GM23338 (cell line): ENCODE results near the gene RGL3.

Experiments
- CREB1 ChIP-seq: fragments of 250-450 bp; sonication (Bioruptor Pico); IDR thresholded peaks from 2 replicates; pipeline ENCODE4 v1.5.0; 2020; ENCODE audit warnings: low read depth, mild to moderate bottlenecking, moderate library complexity
- ETS1 ChIP-seq: IDR thresholded peaks from 2 replicates; pipeline ENCODE4 v1.6.1; 2016; ENCODE audit warnings: antibody characterized with exemption
- EZH2 ChIP-seq: fragments of 200-600 bp; sonication (generic); IDR thresholded peaks from one replicate; pipeline ENCODE4 v1.8.0; 2017; ENCODE audit warnings: antibody characterized with exemption, mild to moderate bottlenecking, low read depth; ENCODE audit not compliant: unreplicated experiment
- EZH2phosphoT487 ChIP-seq: fragments of 200-600 bp; sonication (generic); IDR thresholded peaks from one replicate; pipeline ENCODE4 v1.8.1; 2018; ENCODE audit warnings: antibody characterized with exemption; ENCODE audit not compliant: unreplicated experiment
- POLR2AphosphoS5 ChIP-seq: IDR thresholded peaks from 2 replicates; pipeline ENCODE4 v1.6.1; 2016; ENCODE audit warnings: antibody characterized with exemption, low read depth
- ZNF114 ChIP-seq: fragments of 250-450 bp; sonication (Bioruptor Pico); IDR thresholded peaks from 2 replicates; pipeline ENCODE4 v1.5.0; 2020; ENCODE audit warnings: mild to moderate bottlenecking, moderate library complexity
- TF ChIP-seq, protein P1 (sequence below), 2 experiments: fragments of 200-600 bp in 1 of 2; sonication (generic) in 1 of 2; conservative IDR thresholded peaks; 2 replicates each; pipeline versions ENCODE4 v1.5.1 to v1.6.1; 2016 to 2017; ENCODE audit warnings: antibody characterized with exemption in 2 of 2, low read depth in 2 of 2, mild to moderate bottlenecking in 2 of 2, moderate library complexity in 1 of 2
- TF ChIP-seq, protein P2 (sequence below): IDR thresholded peaks from one replicate; pipeline ENCODE4 v1.6.1; 2018; ENCODE audit warnings: antibody characterized with exemption; ENCODE audit not compliant: unreplicated experiment

DNA sequence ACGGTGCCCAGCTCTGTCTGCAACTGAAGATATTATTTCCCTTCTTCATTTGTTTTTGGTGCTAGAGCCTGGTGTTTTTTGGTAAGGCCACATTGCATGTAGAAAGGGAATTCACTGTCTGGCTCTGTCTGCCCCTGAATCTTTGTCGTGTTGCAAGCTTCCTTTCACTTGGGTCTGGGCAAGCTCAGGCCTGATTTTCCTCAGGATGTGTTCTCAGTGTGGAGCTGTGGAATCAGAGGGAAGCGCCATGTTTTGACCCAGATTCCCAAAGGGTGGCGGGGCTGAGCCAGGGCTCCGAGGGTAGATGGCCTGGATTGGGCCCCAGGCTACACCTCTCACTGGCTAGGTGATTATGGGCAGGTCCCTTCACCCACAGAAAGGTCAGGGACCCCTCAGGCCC is 24.9 kb upstream of the RGL3 start:
- TF ChIP-seq EZH2phosphoT487 (no peak), CREB1 (CRISPR knock-in tag) (no peak), EZH2 (no peak), ZNF114 (CRISPR knock-in tag) (no peak), POLR2AphosphoS5 (no peak), ETS1 (no peak)
- TF ChIP-seq, protein P1, sequence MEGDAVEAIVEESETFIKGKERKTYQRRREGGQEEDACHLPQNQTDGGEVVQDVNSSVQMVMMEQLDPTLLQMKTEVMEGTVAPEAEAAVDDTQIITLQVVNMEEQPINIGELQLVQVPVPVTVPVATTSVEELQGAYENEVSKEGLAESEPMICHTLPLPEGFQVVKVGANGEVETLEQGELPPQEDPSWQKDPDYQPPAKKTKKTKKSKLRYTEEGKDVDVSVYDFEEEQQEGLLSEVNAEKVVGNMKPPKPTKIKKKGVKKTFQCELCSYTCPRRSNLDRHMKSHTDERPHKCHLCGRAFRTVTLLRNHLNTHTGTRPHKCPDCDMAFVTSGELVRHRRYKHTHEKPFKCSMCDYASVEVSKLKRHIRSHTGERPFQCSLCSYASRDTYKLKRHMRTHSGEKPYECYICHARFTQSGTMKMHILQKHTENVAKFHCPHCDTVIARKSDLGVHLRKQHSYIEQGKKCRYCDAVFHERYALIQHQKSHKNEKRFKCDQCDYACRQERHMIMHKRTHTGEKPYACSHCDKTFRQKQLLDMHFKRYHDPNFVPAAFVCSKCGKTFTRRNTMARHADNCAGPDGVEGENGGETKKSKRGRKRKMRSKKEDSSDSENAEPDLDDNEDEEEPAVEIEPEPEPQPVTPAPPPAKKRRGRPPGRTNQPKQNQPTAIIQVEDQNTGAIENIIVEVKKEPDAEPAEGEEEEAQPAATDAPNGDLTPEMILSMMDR (conservative IDR thresholded peaks at IDR 0.05; ENCODE audit: low read depth in 2 of 2): no peak
- TF ChIP-seq, protein P2, sequence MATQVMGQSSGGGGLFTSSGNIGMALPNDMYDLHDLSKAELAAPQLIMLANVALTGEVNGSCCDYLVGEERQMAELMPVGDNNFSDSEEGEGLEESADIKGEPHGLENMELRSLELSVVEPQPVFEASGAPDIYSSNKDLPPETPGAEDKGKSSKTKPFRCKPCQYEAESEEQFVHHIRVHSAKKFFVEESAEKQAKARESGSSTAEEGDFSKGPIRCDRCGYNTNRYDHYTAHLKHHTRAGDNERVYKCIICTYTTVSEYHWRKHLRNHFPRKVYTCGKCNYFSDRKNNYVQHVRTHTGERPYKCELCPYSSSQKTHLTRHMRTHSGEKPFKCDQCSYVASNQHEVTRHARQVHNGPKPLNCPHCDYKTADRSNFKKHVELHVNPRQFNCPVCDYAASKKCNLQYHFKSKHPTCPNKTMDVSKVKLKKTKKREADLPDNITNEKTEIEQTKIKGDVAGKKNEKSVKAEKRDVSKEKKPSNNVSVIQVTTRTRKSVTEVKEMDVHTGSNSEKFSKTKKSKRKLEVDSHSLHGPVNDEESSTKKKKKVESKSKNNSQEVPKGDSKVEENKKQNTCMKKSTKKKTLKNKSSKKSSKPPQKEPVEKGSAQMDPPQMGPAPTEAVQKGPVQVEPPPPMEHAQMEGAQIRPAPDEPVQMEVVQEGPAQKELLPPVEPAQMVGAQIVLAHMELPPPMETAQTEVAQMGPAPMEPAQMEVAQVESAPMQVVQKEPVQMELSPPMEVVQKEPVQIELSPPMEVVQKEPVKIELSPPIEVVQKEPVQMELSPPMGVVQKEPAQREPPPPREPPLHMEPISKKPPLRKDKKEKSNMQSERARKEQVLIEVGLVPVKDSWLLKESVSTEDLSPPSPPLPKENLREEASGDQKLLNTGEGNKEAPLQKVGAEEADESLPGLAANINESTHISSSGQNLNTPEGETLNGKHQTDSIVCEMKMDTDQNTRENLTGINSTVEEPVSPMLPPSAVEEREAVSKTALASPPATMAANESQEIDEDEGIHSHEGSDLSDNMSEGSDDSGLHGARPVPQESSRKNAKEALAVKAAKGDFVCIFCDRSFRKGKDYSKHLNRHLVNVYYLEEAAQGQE: no peak
